Upper lobe of left lung (tissue), 4 donors: Measurements from ENCODE around the gene RPL11.

Experiments
- CTCF ChIP-seq, 6 experiments: fragments of 450-650 bp in 4 of 6; fragments of 200-600 bp in 2 of 6; sonication (generic) in 2 of 6; IDR thresholded peaks; one replicate each; pipeline ENCODE4 v1.5.1; 2016 to 2019; ENCODE audit warnings: antibody characterized with exemption in 6 of 6
- POLR2A ChIP-seq, 4 donors: fragments of 450-650 bp; IDR thresholded peaks; one replicate each; pipeline ENCODE4 v1.5.1; 2016 to 2017; ENCODE audit warnings: antibody characterized with exemption in 4 of 4, mild to moderate bottlenecking in 2 of 4

GRCh38 chr1:23684415-23684814 is 7.2 kb upstream of the RPL11 start:
- TF ChIP-seq CTCF (IDR thresholded peaks at IDR 0.05) (no peak), POLR2A (IDR thresholded peaks at IDR 0.05) (no peak)
